MCF 10A (cell line): ENCODE results near the gene GEMIN7. TPM values are rescaled to one million over a fixed set of nuclear protein-coding genes. Genes with fewer than 3 reads are reported as not detected.

Experiments used
- BruUV-seq: library from RNA; stranded (reverse); fragments of 400-500 nt; replicated peaks from 2 replicates; lab custom pipeline; 2021; lab: Mats Ljungman, UMichigan
- CTCF ChIA-PET: fragments of 300-600 bp; sonication (Branson Sonifier 250); formaldehyde crosslinking; extraction: SDS; loops from one replicate; lab custom pipeline; 2021; ENCODE audit warnings: antibody characterized with exemption, inconsistent platforms; lab: Yijun Ruan, JAX
- POLR2A ChIA-PET: fragments of 300-600, 350-650 bp; sonication (Branson Sonifier 250); formaldehyde crosslinking; extraction: SDS; loops from one replicate; lab custom pipeline; 2020; ENCODE audit warnings: antibody characterized with exemption, inconsistent platforms; lab: Yijun Ruan, JAX
- DNase-seq: peaks from one replicate; pipeline ENCODE4 v3.0.0-alpha.2; 2018; ENCODE audit not compliant: unreplicated experiment
- H3K27ac Mint-ChIP-seq: one replicate; pipeline ENCODE4 v1.8.0; 2022; ENCODE audit warnings: mild to moderate bottlenecking, low read depth, mixed read lengths; ENCODE audit not compliant: unreplicated experiment
- H3K27me3 Mint-ChIP-seq: one replicate; pipeline ENCODE4 v1.8.0; 2022; ENCODE audit warnings: mixed read lengths; ENCODE audit not compliant: insufficient read depth, unreplicated experiment
- H3K36me3 Mint-ChIP-seq: one replicate; pipeline ENCODE4 v1.8.0; 2022; ENCODE audit warnings: mild to moderate bottlenecking, moderate library complexity, mixed read lengths; ENCODE audit not compliant: insufficient read depth, unreplicated experiment
- H3K4me1 Mint-ChIP-seq: one replicate; pipeline ENCODE4 v1.8.0; 2022; ENCODE audit warnings: mixed read lengths; ENCODE audit not compliant: insufficient read depth, unreplicated experiment
- H3K4me3 Mint-ChIP-seq: one replicate; pipeline ENCODE4 v1.8.0; 2022; ENCODE audit warnings: mild to moderate bottlenecking, moderate library complexity, mixed read lengths; ENCODE audit not compliant: unreplicated experiment
- H3K9me3 Mint-ChIP-seq: one replicate; pipeline ENCODE4 v1.8.0; 2022; ENCODE audit warnings: mixed read lengths; ENCODE audit not compliant: unreplicated experiment
- CTCF ChIP-seq: fragments of 200-600 bp; IDR thresholded peaks from one replicate; pipeline ENCODE4 v1.8.0; 2022; ENCODE audit warnings: antibody characterized with exemption, mild to moderate bottlenecking; ENCODE audit not compliant: unreplicated experiment
- intact Hi-C: fragments of 100-400 bp; cut with micrococcal nuclease; formaldehyde crosslinking; loops from 2 replicates; pipeline ENCODE4 v1.14.1; 2022
- total RNA-seq: library from RNA; stranded (reverse); gene quantifications from 2 replicates; pipeline ENCODE4 v1.2.3, GENCODE V29; 2022

The GEMIN7 gene
- total RNA-seq, 1 experiment from 2014 or later, result 21.0 TPM

- intact Hi-C loops, result no loop called here
- ChIA-PET POLR2A (interaction anchor here (0.6 kb wide), 2 partner anchors 9 to 129 kb away, joined by 3 to 4 read pairs; no protein-coding TSS in a partner anchor), CTCF (interaction anchor here (0.7 to 1.1 kb wide), 2 partner anchors 44 to 47 kb away, joined by 3 to 4 read pairs; no protein-coding TSS in a partner anchor)
- no TSS peak for BruUV-seq
- no peak for TF ChIP-seq CTCF
- H3K9me3 Mint-ChIP-seq, result no peaks in the 10 kb centered on the region
- H3K4me1 Mint-ChIP-seq, result peaks cover 6% of the 10 kb centered on the region
- H3K4me3 Mint-ChIP-seq, result no peak overlapping the region
- no peaks in the 10 kb centered on the region for H3K27me3 Mint-ChIP-seq
- peaks cover 25% of the 10 kb centered on the region for H3K36me3 Mint-ChIP-seq
- DNase-seq, result no peak
- H3K27ac Mint-ChIP-seq, result peak overlapping the region; percentile 54
Measured at GRCh38 chr19:45140144-45140503, 61.1 kb downstream of the GEMIN7 start.

DNA sequence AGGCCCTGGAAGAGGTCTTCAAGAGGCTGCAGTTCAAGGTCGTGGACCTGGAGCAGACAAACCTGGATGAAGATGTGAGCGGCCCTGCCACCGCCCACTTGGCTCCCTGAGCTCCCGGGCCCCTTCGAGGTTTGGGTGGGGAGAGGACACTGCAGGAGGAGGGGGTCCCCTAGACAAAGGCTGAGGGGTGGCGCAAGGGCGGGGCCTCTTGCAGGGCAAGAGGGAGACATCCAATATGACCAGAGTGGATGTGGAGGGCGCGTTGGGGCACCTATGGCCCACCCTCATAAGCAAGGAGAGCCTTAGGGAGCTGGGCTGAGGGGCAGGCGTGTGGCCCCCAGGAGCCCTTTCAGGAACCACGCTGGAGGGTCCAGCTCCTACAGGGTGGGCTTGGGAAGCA, 61.5 kb downstream of the GEMIN7 start:
- no peak for DNase-seq
- no peaks in the 10 kb centered on the region for H3K27me3 Mint-ChIP-seq
- ChIA-PET POLR2A (interaction anchor here (0.6 kb wide), 2 partner anchors 10 to 129 kb away, joined by 3 to 4 read pairs; no protein-coding TSS in a partner anchor), CTCF (interaction anchor here (0.7 to 1.1 kb wide), 2 partner anchors 44 to 46 kb away, joined by 3 to 4 read pairs; no protein-coding TSS in a partner anchor)
- no peaks in the 10 kb centered on the region for H3K9me3 Mint-ChIP-seq
- intact Hi-C loops, result no loop called here
- BruUV-seq, result no TSS peak
- no peak overlapping the region for H3K4me3 Mint-ChIP-seq
- no peak overlapping the region for H3K27ac Mint-ChIP-seq
- TF ChIP-seq CTCF, result no peak
- H3K36me3 Mint-ChIP-seq, result peaks cover 25% of the 10 kb centered on the region
- H3K4me1 Mint-ChIP-seq, result peaks cover 6% of the 10 kb centered on the region

Other genes with a start within 250 kb of the GEMIN7 start
- gene NECTIN2, start 233.0 kb upstream of the GEMIN7 start, total RNA-seq, result 46.5 and 56.7 TPM in 2 replicates
- gene TOMM40, start 188.0 kb upstream of the GEMIN7 start, total RNA-seq, result 69.7 and 114 TPM in 2 replicates
- gene APOE, start 173.5 kb upstream of the GEMIN7 start, total RNA-seq, result 3.3 and 7.0 TPM in 2 replicates
- 1.1 and 2.7 TPM in 2 replicates for gene APOC1, start 164.7 kb upstream of the GEMIN7 start, total RNA-seq
- gene APOC4, start 137.0 kb upstream of the GEMIN7 start, total RNA-seq, result not detected in 2 replicates
- not detected in 2 replicates for gene APOC2, start 133.2 kb upstream of the GEMIN7 start, total RNA-seq
- 91.3 and 101 TPM in 2 replicates for gene CLPTM1, start 123.9 kb upstream of the GEMIN7 start, total RNA-seq
- gene RELB, start 77.8 kb upstream of the GEMIN7 start, total RNA-seq, result 27.0 and 39.8 TPM in 2 replicates
- 71.7 and 83.5 TPM in 2 replicates for gene CLASRP, start 40.2 kb upstream of the GEMIN7 start, total RNA-seq
- 2.0 and 2.7 TPM in 2 replicates for gene ZNF296, start 2.8 kb upstream of the GEMIN7 start, total RNA-seq
- gene PPP1R37, start 13.9 kb downstream of the GEMIN7 start, total RNA-seq, result 22.0 and 22.5 TPM in 2 replicates
- 0.09 and 0.22 TPM in 2 replicates for gene NKPD1, start 81.7 kb downstream of the GEMIN7 start, total RNA-seq
- 14.4 and 16.1 TPM in 2 replicates for gene TRAPPC6A, start 99.0 kb downstream of the GEMIN7 start, total RNA-seq
- 14.0 and 18.1 TPM in 2 replicates for gene BLOC1S3, start 99.5 kb downstream of the GEMIN7 start, total RNA-seq
- gene EXOC3L2, start 166.1 kb downstream of the GEMIN7 start, total RNA-seq, result not detected in 2 replicates
- 22.4 and 24.2 TPM in 2 replicates for gene MARK4, start 172.0 kb downstream of the GEMIN7 start, total RNA-seq
- gene CKM, start 243.6 kb downstream of the GEMIN7 start, total RNA-seq, result not detected in 2 replicates